Kidney (tissue), 14 donors: ENCODE data around the gene NAALADL1. TPM values are rescaled to one million over a fixed set of nuclear protein-coding genes. Genes with fewer than 3 reads are reported as not detected.

Source experiments
- DNase-seq, 5 donors: peaks; one replicate each; pipeline ENCODE4 v3.0.0-alpha.2; 2013 to 2020
- FAIRE-seq: peaks from 2 replicates; lab custom pipeline; 2012; peaks lifted over from hg19 to GRCh38; lab: Jason Lieb, UNC
- H3K27ac ChIP-seq, 2 donors: one replicate each; pipeline ENCODE4 v1.7.0; 2013; ENCODE audit warnings: low read depth in 2 of 2, low read length in 2 of 2, inconsistent platforms in 1 of 2
- H3K27me3 ChIP-seq: one replicate; pipeline ENCODE4 v1.7.1; 2013; ENCODE audit warnings: low read length, inconsistent platforms; ENCODE audit not compliant: control insufficient read depth, insufficient read depth
- H3K36me3 ChIP-seq, 3 donors: one replicate each; pipeline versions ENCODE4 v1.7.0 to v1.7.1; 2013; ENCODE audit warnings: low read length in 3 of 3, control low read depth in 1 of 3, inconsistent platforms in 1 of 3; ENCODE audit not compliant: insufficient read depth in 3 of 3, control insufficient read depth in 2 of 3
- H3K4me1 ChIP-seq, 3 donors: one replicate each; pipeline versions ENCODE4 v1.7.0 to v1.7.1; 2013; ENCODE audit warnings: low read length in 3 of 3, inconsistent platforms in 1 of 3, low read depth in 1 of 3; ENCODE audit not compliant: control insufficient read depth in 2 of 3, insufficient read depth in 2 of 3
- H3K4me3 ChIP-seq, 3 donors: one replicate each; pipeline versions ENCODE4 v1.7.0 to v1.8.1; 2013; ENCODE audit warnings: low read length in 3 of 3, control low read depth in 1 of 3, inconsistent platforms in 1 of 3
- H3K9ac ChIP-seq, 3 donors: one replicate each; pipeline versions ENCODE4 v1.7.0 to v1.7.1; 2013; ENCODE audit warnings: low read length in 3 of 3, control low read depth in 1 of 3, inconsistent platforms in 1 of 3
- H3K9me3 ChIP-seq, 3 donors: one replicate each; pipeline versions ENCODE4 v1.7.0 to v1.7.1; 2013; ENCODE audit warnings: low read length in 3 of 3, control low read depth in 1 of 3, inconsistent platforms in 1 of 3; ENCODE audit not compliant: control insufficient read depth in 2 of 3, insufficient read depth in 1 of 3
- CTCF ChIP-seq: IDR thresholded peaks from 3 replicates; pipeline ENCODE4 v1.5.1; 2012; ENCODE audit warnings: mild to moderate bottlenecking, moderate library complexity, borderline replicate concordance; ENCODE audit not compliant: insufficient read depth; ENCODE audit errors: extremely low read depth
- intact Hi-C: fragments of 100-400 bp; cut with DNase I; formaldehyde crosslinking; loops from one replicate; pipeline ENCODE4 v1.11.1; 2022
- polyA plus RNA-seq: library from polyadenylated mRNA; stranded (reverse); fragments of 350-450 nt; fragmentation: Illumina TruSeq; extraction: RNeasy Lipid Tissue Mini Kit (QIAGEN cat#74804); gene quantifications from one replicate; pipeline ENCODE4 v1.2.3, GENCODE V29; 2014; ENCODE audit warnings: low read depth, low replicate concordance; ENCODE audit not compliant: insufficient read depth
- total RNA-seq: library from RNA; stranded (reverse); fragmentation: NEBNext Ultra II Directional; extraction: Animal tissue kit (Norgen Biotek cat#: 25700); gene quantifications from one replicate; pipeline ENCODE4 v1.2.1, GENCODE V29; 2021
- donor health status: control.
- donor health status: control.
- donor health status: control.
- donor health status: control.
- donor health status: control.
- donor health status: DM: yes; HTN: yes; CAD: no.
- donor health status: Normal renal cell carcinoma (clear cell type).

NAALADL1 gene
- total and polyA plus RNA-seq, 2 donors from 2014 or later = 9.4 to 17.1 TPM

- TF ChIP-seq CTCF = no peak
- DNase-seq (no peak), FAIRE-seq (no peak)
- Histone ChIP-seq H3K36me3 (no peaks in the 10 kb centered on the region), H3K4me1 (no peaks in the 10 kb centered on the region), H3K27ac (no peak overlapping the region), H3K4me3 (no peak overlapping the region), H3K27me3 (no peaks in the 10 kb centered on the region), H3K9ac (no peak overlapping the region), H3K9me3 (no peaks in the 10 kb centered on the region)
- intact Hi-C loops = no loop called here
These were observed 9.1 kb upstream of the NAALADL1 start for GRCh38 chr11:65067446-65067845.

GRCh38 chr11:65066805-65067291, 8.5 kb upstream of the NAALADL1 start:
- no peak for FAIRE-seq

GRCh38 chr11:65066315-65066714, 8.0 kb upstream of the NAALADL1 start:
- H3K27ac ChIP-seq = no peak overlapping the region
- intact Hi-C loops = no loop called here
- H3K36me3 ChIP-seq = no peaks in the 10 kb centered on the region
- no peak for TF ChIP-seq CTCF
- DNase-seq (no peak), FAIRE-seq (no peak)
- no peaks in the 10 kb centered on the region for H3K9me3 ChIP-seq
- no peaks in the 10 kb centered on the region for H3K4me1 ChIP-seq
- H3K9ac ChIP-seq = no peak overlapping the region
- no peaks in the 10 kb centered on the region for H3K27me3 ChIP-seq
- no peak overlapping the region for H3K4me3 ChIP-seq

More at GRCh38 chr11:65066805-65067291, 8.5 kb upstream of the NAALADL1 start:
- no peak for TF ChIP-seq CTCF
- Histone ChIP-seq H3K36me3 (no peaks in the 10 kb centered on the region), H3K27ac (no peak overlapping the region), H3K4me1 (no peaks in the 10 kb centered on the region), H3K27me3 (no peaks in the 10 kb centered on the region), H3K9ac (no peak overlapping the region), H3K4me3 (no peak overlapping the region), H3K9me3 (no peaks in the 10 kb centered on the region)
- intact Hi-C loops = no loop called here
- DNase-seq = no peak

- Histone ChIP-seq H3K27me3 (no peaks in the 10 kb centered on the region), H3K9me3 (no peaks in the 10 kb centered on the region), H3K36me3 (no peaks in the 10 kb centered on the region), H3K27ac (no peak overlapping the region), H3K4me1 (no peaks in the 10 kb centered on the region), H3K4me3 (no peak overlapping the region), H3K9ac (no peak overlapping the region)
- intact Hi-C loops = no loop called here
- no peak for FAIRE-seq
- DNase-seq = no peak
- no peak for TF ChIP-seq CTCF
These were observed 7.5 kb upstream of the NAALADL1 start for GRCh38 chr11:65065851-65066250.
